HepG2 (cell line): ENCODE results near the gene KDELR3. TPM values are rescaled to one million over a fixed set of nuclear protein-coding genes. Genes with fewer than 3 reads are reported as not detected.

ENCODE experiments used
- ARID4A ChIP-seq: sonication (generic); formaldehyde crosslinking; IDR thresholded peaks from 2 replicates; pipeline ENCODE4 v1.5.0; 2020; ENCODE audit warnings: mild to moderate bottlenecking, missing genetic modification reagents, borderline replicate concordance
- EHMT2 ChIP-seq: fragments of 200-600 bp; sonication (generic); IDR thresholded peaks from 2 replicates; pipeline ENCODE4 v1.7.0; 2017; ENCODE audit warnings: antibody characterized with exemption, low read depth, low read length, borderline replicate concordance
- GMEB1 ChIP-seq: sonication (generic); formaldehyde crosslinking; IDR thresholded peaks from 2 replicates; pipeline ENCODE4 v1.5.1; 2020; ENCODE audit warnings: missing genetic modification reagents, mild to moderate bottlenecking, borderline replicate concordance
- HDAC1 ChIP-seq: sonication (generic); formaldehyde crosslinking; IDR thresholded peaks from 2 replicates; pipeline ENCODE4 v1.5.1; 2020; ENCODE audit warnings: mild to moderate bottlenecking, missing genetic modification reagents
- HDAC6 ChIP-seq: fragments of 200-600 bp; sonication (generic); IDR thresholded peaks from 2 replicates; pipeline ENCODE4 v1.7.0; 2017; ENCODE audit warnings: mild to moderate bottlenecking, antibody characterized with exemption, low read length, low read depth
- KDM4B ChIP-seq: sonication (generic); formaldehyde crosslinking; IDR thresholded peaks from 2 replicates; pipeline ENCODE4 v1.4.0; 2020; ENCODE audit warnings: missing genetic modification reagents
- RFX1 ChIP-seq: fragments of 450-650 bp; IDR thresholded peaks from 2 replicates; pipeline ENCODE4 v1.6.1; 2017
- SRSF1 ChIP-seq: fragments of 200-400 bp; formaldehyde crosslinking; optimal IDR thresholded peaks from 2 replicates; pipeline ENCODE3; 2017; ENCODE audit warnings: mild to moderate bottlenecking, low read depth, low read length, moderate library complexity
- TCF12 ChIP-seq, 2 experiments: fragments of 450-650 bp in 1 of 2; sonication (generic) in 1 of 2; formaldehyde crosslinking in 1 of 2; IDR thresholded peaks; 2 replicates each; pipeline versions ENCODE4 v1.6.1 to v1.8.0; 2017 to 2022; ENCODE audit warnings: antibody characterized with exemption in 1 of 2, mild to moderate bottlenecking in 1 of 2, missing genetic modification reagents in 1 of 2, moderate library complexity in 1 of 2
- TCF7 ChIP-seq: sonication (generic); IDR thresholded peaks from 2 replicates; pipeline ENCODE4 v1.6.1; 2016; ENCODE audit warnings: antibody characterized with exemption, low read depth
- ZFP62 ChIP-seq: sonication (generic); formaldehyde crosslinking; IDR thresholded peaks from 2 replicates; pipeline ENCODE4 v1.4.0; 2020; ENCODE audit warnings: missing genetic modification reagents
- ZKSCAN1 ChIP-seq: fragments of 150-350 bp; IDR thresholded peaks from 2 replicates; pipeline ENCODE4 v1.6.1; 2014; ENCODE audit warnings: low read length
- ZNF30 ChIP-seq: sonication (generic); formaldehyde crosslinking; IDR thresholded peaks from 2 replicates; pipeline ENCODE4 v1.5.0; 2020; ENCODE audit warnings: mild to moderate bottlenecking, missing genetic modification reagents
- ZNF383 ChIP-seq: sonication (generic); formaldehyde crosslinking; IDR thresholded peaks from 2 replicates; pipeline ENCODE4 v1.4.0; 2020; ENCODE audit warnings: missing genetic modification reagents, mild to moderate bottlenecking, borderline replicate concordance
- ZNF513 ChIP-seq: sonication (generic); formaldehyde crosslinking; conservative IDR thresholded peaks from 2 replicates; pipeline ENCODE4 v1.5.0; 2020; ENCODE audit warnings: missing genetic modification reagents
- ZNF639 ChIP-seq: conservative IDR thresholded peaks from 2 replicates; pipeline ENCODE4 v1.6.1; 2018; ENCODE audit warnings: missing genetic modification reagents
- ZNF703 ChIP-seq: sonication (generic); formaldehyde crosslinking; IDR thresholded peaks from 2 replicates; pipeline ENCODE4 v1.5.1; 2020; ENCODE audit warnings: missing genetic modification reagents, mild to moderate bottlenecking, moderate library complexity, borderline replicate concordance
- ZNF713 ChIP-seq: sonication (generic); formaldehyde crosslinking; IDR thresholded peaks from 2 replicates; pipeline ENCODE4 v1.4.0; 2020; ENCODE audit warnings: mild to moderate bottlenecking, missing genetic modification reagents
- ZSCAN30 ChIP-seq: sonication (generic); formaldehyde crosslinking; IDR thresholded peaks from 2 replicates; pipeline ENCODE4 v1.5.0; 2020; ENCODE audit warnings: mild to moderate bottlenecking, missing genetic modification reagents
- polyA plus RNA-seq, 8 experiments: library from polyadenylated mRNA; depleted of rRNA in 3 of 8; stranded (reverse) in 7 of 8; unstranded in 1 of 8; fragments of >200 nt; fragmentation: Illumina TruSeq in 4 of 8; extraction: Trizol in 4 of 8; gene quantifications; 2 replicates each; pipeline versions ENCODE4 v1.2.1 to v1.2.3, GENCODE V29; 2011 to 2016; ENCODE audit warnings: low read depth in 4 of 8, missing spikeins in 1 of 8, mixed read lengths in 1 of 8; ENCODE audit not compliant: insufficient read depth in 1 of 8
- total RNA-seq, 5 experiments: library from RNA; depleted of rRNA; stranded (reverse); fragments of >200 nt; fragmentation: Illumina TruSeq; extraction: Trizol; gene quantifications; 2 replicates each; pipeline ENCODE4 v1.2.3, GENCODE V29; 2016; ENCODE audit warnings: low read depth in 1 of 5

KDELR3 gene
- total and polyA plus RNA-seq, 2 of the 13 experiments (the other 11 are each of a cell fraction or from before 2014, with no cell fraction given), result 24.2 to 65.7 TPM

GRCh38 chr22:38462960-38463784 lies 4.7 kb upstream of the KDELR3 start (continued):
- TF ChIP-seq GMEB1 (CRISPR knock-in tag) (no peak), ZFP62 (no peak), ZNF513 (CRISPR knock-in tag) (no peak), ZNF703 (no peak), ZSCAN30 (CRISPR knock-in tag) (no peak), SRSF1 (no peak), ZNF30 (CRISPR knock-in tag) (no peak), ARID4A (peak; percentile 52; the same call in 1 of the 2 replicates), EHMT2 (no peak), HDAC6 (no peak), ZNF713 (CRISPR knock-in tag) (no peak), ZNF383 (CRISPR knock-in tag) (no peak), TCF12 (IDR thresholded peaks at IDR 0.05) (no peak), TCF12 (CRISPR knock-in tag; IDR thresholded peaks at IDR 0.05) (no peak), TCF7 (no peak), ZKSCAN1 (no peak), ZNF639 (0 out of 2 replicates have a peak, but pooled peaks have one; percentile 39), RFX1 (no peak), KDM4B (CRISPR knock-in tag) (0 out of 2 replicates have a peak, but pooled peaks have one; percentile 32), HDAC1 (peak; percentile 29; the same call in 1 of the 2 replicates)
